Bronchus fibroblast of lung (primary cell): Measurements from ENCODE around the gene CST1. TPM values are rescaled to one million over a fixed set of nuclear protein-coding genes. Genes with fewer than 3 reads are reported as not detected.

Experiments
- total RNA-seq: library from RNA; depleted of rRNA; stranded (reverse); fragments of >200 nt; gene quantifications from 2 replicates; pipeline ENCODE4 v1.2.3, GENCODE V29; 2015

Gene CST1
- total RNA-seq: not detected in 2 replicates

GRCh38 chr20:23750786-23751185 is at the start of gene CST1:
Gene CST1, minus strand, starts transcription at chr20:23750935. Its CDS starts 69 bp downstream, at chr20:23750866.

Other genes with a start within 250 kb of the CST1 start
- not detected in 2 replicates for gene CST9L, start 182.5 kb downstream of the CST1 start, total RNA-seq
- gene CST9, start 145.0 kb downstream of the CST1 start, total RNA-seq: not detected in 2 replicates
- gene CST3, start 113.0 kb downstream of the CST1 start, total RNA-seq: 430 and 459 TPM in 2 replicates
- gene CST4, start 61.9 kb downstream of the CST1 start, total RNA-seq: not detected in 2 replicates
- not detected in 2 replicates for gene CST2, start 75.8 kb upstream of the CST1 start, total RNA-seq
- not detected in 2 replicates for gene CST5, start 128.8 kb upstream of the CST1 start, total RNA-seq
- not detected in 2 replicates for gene GGTLC1, start 237.8 kb upstream of the CST1 start, total RNA-seq